ENCODE results near the gene LRRC41. TPM values are rescaled to one million over a fixed set of nuclear protein-coding genes. Genes with fewer than 3 reads are reported as not detected.

Gene LRRC41
- total RNA-seq: 76.4 and 114 TPM in 2 replicates

GRCh38 chr1:46303038-46303871 lies at the start of gene LRRC41, which contains the start of gene UQCRH:
LRRC41 (minus strand) TSS chr1:46303616; CDS start chr1:46303322, 294 bp downstream.
UQCRH (plus strand) TSS chr1:46303698; CDS start chr1:46303767, 69 bp downstream.

GRCh38 chr1:46340404-46341221 lies 37.2 kb upstream of the LRRC41 start, which contains the start of gene NSUN4:
NSUN4 (plus strand) TSS chr1:46340807; CDS start chr1:46340827, 20 bp downstream.

GRCh38 chr1:46247436-46248121 lies 55.8 kb downstream of the LRRC41 start, which contains the start of gene RAD54L:
RAD54L (plus strand) TSS chr1:46247763; CDS start chr1:46248406, 643 bp downstream.

Other genes with a start within 250 kb of the LRRC41 start
- gene PIK3R3, start 171.0 kb downstream of the LRRC41 start, total RNA-seq: 11.8 and 14.9 TPM in 2 replicates
- gene TSPAN1, start 128.5 kb downstream of the LRRC41 start, total RNA-seq: not detected in 2 replicates
- not detected in 2 replicates for gene P3R3URF, start 127.1 kb downstream of the LRRC41 start, total RNA-seq
- 53.5 and 56.2 TPM in 2 replicates for gene POMGNT1, start 105.2 kb downstream of the LRRC41 start, total RNA-seq
- gene LURAP1, start 100.3 kb downstream of the LRRC41 start, total RNA-seq: 0.29 and 0.65 TPM in 2 replicates
- gene RAD54L, start 55.9 kb downstream of the LRRC41 start, total RNA-seq: 2.0 and 5.3 TPM in 2 replicates
- gene UQCRH, start 82 bp upstream of the LRRC41 start, total RNA-seq: 330 and 414 TPM in 2 replicates
- gene NSUN4, start 37.2 kb upstream of the LRRC41 start, total RNA-seq: 19.6 and 21.5 TPM in 2 replicates
- gene FAAH, start 90.7 kb upstream of the LRRC41 start, total RNA-seq: 0.48 and 1.3 TPM in 2 replicates
- gene DMBX1, start 186.2 kb upstream of the LRRC41 start, total RNA-seq: not detected in 2 replicates
- not detected in 2 replicates for gene KNCN, start 248.0 kb upstream of the LRRC41 start, total RNA-seq